Hematopoietic multipotent progenitor cell treated with erythropoietin and hydrocortisone succinate and interleukin-3 and kit ligand, for 8 days (in vitro differentiated cells): Measurements from ENCODE around the gene NUCB1.
A peak's percentile ranks its signal among the peaks of the same experiment; 100 is the strongest.
"Not testable (repeated sequence)": the region's sequence is repeated elsewhere in the genome, so short reads cannot be mapped to it uniquely, and the experiment has no call there.

Experiments used
- DNase-seq: peaks from one replicate; pipeline ENCODE4 v3.0.0-alpha.2; 2015

Gene NUCB1

GRCh38 chr19:48907671-48908070, 7.6 kb downstream of the NUCB1 start:
- DNase-seq, result no peak

GRCh38 chr19:48909424-48910077, 9.4 kb downstream of the NUCB1 start:
- DNase-seq, result not testable (repeated sequence)

GRCh38 chr19:48910803-48911202, 10.7 kb downstream of the NUCB1 start:
- DNase-seq, result no peak

- DNase-seq, result peak; percentile 56
Measured at GRCh38 chr19:48913114-48913889, 13.2 kb downstream of the NUCB1 start.

GRCh38 chr19:48914181-48914580, 14.1 kb downstream of the NUCB1 start:
- DNase-seq, result no peak

GRCh38 chr19:48915757-48916156, 15.6 kb downstream of the NUCB1 start:
- DNase-seq, result no peak

- DNase-seq, result no peak
Measured at GRCh38 chr19:48918071-48918470, 18.0 kb downstream of the NUCB1 start.

GRCh38 chr19:48918801-48919247, 18.7 kb downstream of the NUCB1 start:
- DNase-seq, result peak; percentile 39

- not testable (repeated sequence) for DNase-seq
Measured at GRCh38 chr19:48919271-48919670, 19.2 kb downstream of the NUCB1 start.

GRCh38 chr19:48920949-48921348, 20.8 kb downstream of the NUCB1 start:
- DNase-seq, result no peak

GRCh38 chr19:48921721-48922500, 21.8 kb downstream of the NUCB1 start:
- DNase-seq, result no peak

GRCh38 chr19:48922548-48923490, 22.7 kb downstream of the NUCB1 start:
- no peak for DNase-seq

- no peak for DNase-seq
Measured at GRCh38 chr19:48925240-48925843, 25.2 kb downstream of the NUCB1 start.

- DNase-seq, result not testable (repeated sequence)
Measured at GRCh38 chr19:48925890-48926289, 25.8 kb downstream of the NUCB1 start.

GRCh38 chr19:48926909-48927308, 26.8 kb downstream of the NUCB1 start:
- peak; percentile 59 for DNase-seq

- not testable (repeated sequence) for DNase-seq
Measured at GRCh38 chr19:48927692-48928091, 27.6 kb downstream of the NUCB1 start.

- peak; percentile 45 for DNase-seq
Measured at GRCh38 chr19:48928164-48929025, 28.3 kb downstream of the NUCB1 start.

GRCh38 chr19:48933382-48933932, 33.3 kb downstream of the NUCB1 start, which contains the start of gene DHDH:
Gene DHDH, plus strand, starts transcription at chr19:48933699. Its CDS starts 23 bp downstream, at chr19:48933722.
- peak; percentile 80 for DNase-seq

- no peak for DNase-seq
Measured at GRCh38 chr19:48934837-48935236, 34.7 kb downstream of the NUCB1 start.

GRCh38 chr19:48935864-48936263, 35.8 kb downstream of the NUCB1 start:
- no peak for DNase-seq
